Gastroesophageal sphincter (tissue), 3 donors: ENCODE measurements around the gene AP3M1.

ENCODE experiments used
- CTCF ChIP-seq, 4 experiments: fragments of 200-600 bp in 2 of 4; fragments of 450-650 bp in 2 of 4; sonication (generic) in 1 of 4; IDR thresholded peaks; one replicate each; pipeline ENCODE4 v1.5.1; 2017 to 2019; ENCODE audit warnings: antibody characterized with exemption in 4 of 4, mild to moderate bottlenecking in 2 of 4, moderate library complexity in 2 of 4
- POLR2A ChIP-seq, 2 donors: fragments of 450-650 bp; IDR thresholded peaks; one replicate each; pipeline ENCODE4 v1.6.1; 2017; ENCODE audit warnings: antibody characterized with exemption in 2 of 2, mild to moderate bottlenecking in 2 of 2, moderate library complexity in 1 of 2

GRCh38 chr10:74178042-74178791, 27.6 kb upstream of the AP3M1 start:
- no peak for TF ChIP-seq CTCF (IDR thresholded peaks at IDR 0.05)
- TF ChIP-seq POLR2A (IDR thresholded peaks at IDR 0.05), result no peak
